MCF 10A (cell line): ENCODE results near the gene MGAT5. TPM values are rescaled to one million over a fixed set of nuclear protein-coding genes. Genes with fewer than 3 reads are reported as not detected.

Experiments
- BruUV-seq: library from RNA; stranded (reverse); fragments of 400-500 nt; replicated peaks from 2 replicates; lab custom pipeline; 2021; lab: Mats Ljungman, UMichigan
- CTCF ChIA-PET: fragments of 300-600 bp; sonication (Branson Sonifier 250); formaldehyde crosslinking; extraction: SDS; loops from one replicate; lab custom pipeline; 2021; ENCODE audit warnings: antibody characterized with exemption, inconsistent platforms; lab: Yijun Ruan, JAX
- POLR2A ChIA-PET: fragments of 300-600, 350-650 bp; sonication (Branson Sonifier 250); formaldehyde crosslinking; extraction: SDS; loops from one replicate; lab custom pipeline; 2020; ENCODE audit warnings: antibody characterized with exemption, inconsistent platforms; lab: Yijun Ruan, JAX
- DNase-seq: peaks from one replicate; pipeline ENCODE4 v3.0.0-alpha.2; 2018; ENCODE audit not compliant: unreplicated experiment
- H3K27ac Mint-ChIP-seq: one replicate; pipeline ENCODE4 v1.8.0; 2022; ENCODE audit warnings: mild to moderate bottlenecking, low read depth, mixed read lengths; ENCODE audit not compliant: unreplicated experiment
- H3K27me3 Mint-ChIP-seq: one replicate; pipeline ENCODE4 v1.8.0; 2022; ENCODE audit warnings: mixed read lengths; ENCODE audit not compliant: insufficient read depth, unreplicated experiment
- H3K36me3 Mint-ChIP-seq: one replicate; pipeline ENCODE4 v1.8.0; 2022; ENCODE audit warnings: mild to moderate bottlenecking, moderate library complexity, mixed read lengths; ENCODE audit not compliant: insufficient read depth, unreplicated experiment
- H3K4me1 Mint-ChIP-seq: one replicate; pipeline ENCODE4 v1.8.0; 2022; ENCODE audit warnings: mixed read lengths; ENCODE audit not compliant: insufficient read depth, unreplicated experiment
- H3K4me3 Mint-ChIP-seq: one replicate; pipeline ENCODE4 v1.8.0; 2022; ENCODE audit warnings: mild to moderate bottlenecking, moderate library complexity, mixed read lengths; ENCODE audit not compliant: unreplicated experiment
- H3K9me3 Mint-ChIP-seq: one replicate; pipeline ENCODE4 v1.8.0; 2022; ENCODE audit warnings: mixed read lengths; ENCODE audit not compliant: unreplicated experiment
- intact Hi-C: fragments of 100-400 bp; cut with micrococcal nuclease; formaldehyde crosslinking; loops from 2 replicates; pipeline ENCODE4 v1.14.1; 2022
- total RNA-seq: library from RNA; stranded (reverse); gene quantifications from 2 replicates; pipeline ENCODE4 v1.2.3, GENCODE V29; 2022
- TF ChIP-seq, protein P1 (sequence below): fragments of 200-600 bp; IDR thresholded peaks from one replicate; pipeline ENCODE4 v1.8.0; 2022; ENCODE audit warnings: antibody characterized with exemption, mild to moderate bottlenecking; ENCODE audit not compliant: unreplicated experiment

MGAT5 gene
- total RNA-seq, 1 experiment from 2014 or later = 22.2 TPM

DNA sequence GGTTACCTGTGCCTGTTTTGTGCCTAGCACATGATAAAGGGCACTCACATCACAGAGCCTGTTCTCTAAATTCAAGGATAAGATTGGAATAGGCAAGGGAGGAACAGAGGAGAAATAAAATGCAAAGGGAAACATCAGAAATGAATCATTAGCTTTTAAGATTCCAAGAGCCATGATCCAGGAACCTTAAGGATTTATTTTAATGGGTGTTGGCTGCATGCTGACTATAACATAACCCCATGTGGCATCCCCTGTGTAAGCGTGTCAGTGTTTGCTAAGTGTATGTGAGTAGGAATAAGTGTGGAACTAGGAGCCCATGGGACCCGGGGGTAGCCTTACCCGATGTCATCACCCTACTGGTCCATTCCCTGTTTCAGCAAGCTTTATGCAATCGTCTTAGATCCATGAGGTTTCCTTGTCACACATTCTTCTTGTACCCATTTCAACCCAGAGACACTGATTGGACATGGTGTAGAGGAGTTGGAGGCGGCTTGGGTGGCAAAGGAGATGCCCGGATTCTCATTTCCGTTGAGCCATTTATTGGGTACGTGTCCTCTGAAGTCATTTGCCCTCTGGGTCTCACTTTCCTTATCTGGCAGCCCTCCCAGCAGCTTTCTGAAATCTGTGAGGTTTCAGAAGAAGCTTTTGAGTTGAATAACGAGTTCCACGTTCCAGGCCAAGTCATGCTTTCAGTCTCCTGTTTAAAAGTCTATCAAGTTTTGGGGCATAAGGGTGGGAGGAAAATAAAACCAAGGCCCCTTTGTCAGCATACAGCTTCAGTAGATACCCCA is 117.0 kb downstream of the MGAT5 start:
- peaks cover 12% of the 10 kb centered on the region for H3K4me1 Mint-ChIP-seq
- POLR2A ChIA-PET = interaction anchor here (0.7 kb wide), 1 partner anchor 30 kb away, joined by 4 read pairs; no protein-coding TSS in a partner anchor
- no peak overlapping the region for H3K4me3 Mint-ChIP-seq
- H3K9me3 Mint-ChIP-seq = no peaks in the 10 kb centered on the region
- H3K27ac Mint-ChIP-seq = no peak overlapping the region
- H3K36me3 Mint-ChIP-seq = no peaks in the 10 kb centered on the region
- TF ChIP-seq, protein P1, sequence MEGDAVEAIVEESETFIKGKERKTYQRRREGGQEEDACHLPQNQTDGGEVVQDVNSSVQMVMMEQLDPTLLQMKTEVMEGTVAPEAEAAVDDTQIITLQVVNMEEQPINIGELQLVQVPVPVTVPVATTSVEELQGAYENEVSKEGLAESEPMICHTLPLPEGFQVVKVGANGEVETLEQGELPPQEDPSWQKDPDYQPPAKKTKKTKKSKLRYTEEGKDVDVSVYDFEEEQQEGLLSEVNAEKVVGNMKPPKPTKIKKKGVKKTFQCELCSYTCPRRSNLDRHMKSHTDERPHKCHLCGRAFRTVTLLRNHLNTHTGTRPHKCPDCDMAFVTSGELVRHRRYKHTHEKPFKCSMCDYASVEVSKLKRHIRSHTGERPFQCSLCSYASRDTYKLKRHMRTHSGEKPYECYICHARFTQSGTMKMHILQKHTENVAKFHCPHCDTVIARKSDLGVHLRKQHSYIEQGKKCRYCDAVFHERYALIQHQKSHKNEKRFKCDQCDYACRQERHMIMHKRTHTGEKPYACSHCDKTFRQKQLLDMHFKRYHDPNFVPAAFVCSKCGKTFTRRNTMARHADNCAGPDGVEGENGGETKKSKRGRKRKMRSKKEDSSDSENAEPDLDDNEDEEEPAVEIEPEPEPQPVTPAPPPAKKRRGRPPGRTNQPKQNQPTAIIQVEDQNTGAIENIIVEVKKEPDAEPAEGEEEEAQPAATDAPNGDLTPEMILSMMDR = no peak
- DNase-seq = no peak
- intact Hi-C loops = loop anchor here (5.0 kb wide), 1 partner anchor 484 kb away; no protein-coding TSS in a partner anchor
- no peaks in the 10 kb centered on the region for H3K27me3 Mint-ChIP-seq
- CTCF ChIA-PET = interaction anchor here (0.5 to 5.5 kb wide), 5 partner anchors 42 to 881 kb away, joined by 3 to 49 read pairs (median 4); no protein-coding TSS in a partner anchor
- BruUV-seq = no TSS peak

DNA sequence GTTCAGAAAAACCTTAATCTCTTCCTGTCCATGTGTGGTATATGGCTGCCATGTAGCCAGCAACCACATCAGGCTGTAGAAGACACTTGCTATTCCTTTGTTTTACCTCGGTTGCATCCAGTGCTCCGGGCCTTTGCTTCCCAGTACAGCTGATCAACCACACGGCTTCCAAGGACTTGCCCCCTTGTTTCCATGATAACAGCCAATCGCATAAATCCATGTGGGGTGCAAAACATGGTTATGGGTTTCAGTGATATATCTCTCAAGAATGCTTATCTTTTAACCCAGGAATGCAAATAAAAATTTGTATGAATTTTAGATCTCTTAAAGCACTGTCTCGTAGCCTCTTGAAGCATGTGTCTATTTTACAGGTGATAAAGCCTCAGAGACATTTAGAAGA is 118.3 kb downstream of the MGAT5 start:
- Mint-ChIP-seq H3K9me3 (no peaks in the 10 kb centered on the region), H3K4me3 (no peak overlapping the region), H3K36me3 (no peaks in the 10 kb centered on the region), H3K4me1 (peaks cover 18% of the 10 kb centered on the region), H3K27me3 (no peaks in the 10 kb centered on the region), H3K27ac (peak overlapping the region; percentile 37)
- TF ChIP-seq, protein P1 = no peak
- intact Hi-C loops = loop anchor here (5.0 kb wide), 1 partner anchor 485 kb away; no protein-coding TSS in a partner anchor
- CTCF ChIA-PET = interaction anchor here (0.7 to 5.5 kb wide), 4 partner anchors 26 to 537 kb away, joined by 3 to 49 read pairs (median 6); no protein-coding TSS in a partner anchor
- no peak for DNase-seq
- no TSS peak for BruUV-seq
- POLR2A ChIA-PET = interaction anchor here (0.7 kb wide), 1 partner anchor 555 kb away, joined by 3 read pairs; no protein-coding TSS in a partner anchor

DNA sequence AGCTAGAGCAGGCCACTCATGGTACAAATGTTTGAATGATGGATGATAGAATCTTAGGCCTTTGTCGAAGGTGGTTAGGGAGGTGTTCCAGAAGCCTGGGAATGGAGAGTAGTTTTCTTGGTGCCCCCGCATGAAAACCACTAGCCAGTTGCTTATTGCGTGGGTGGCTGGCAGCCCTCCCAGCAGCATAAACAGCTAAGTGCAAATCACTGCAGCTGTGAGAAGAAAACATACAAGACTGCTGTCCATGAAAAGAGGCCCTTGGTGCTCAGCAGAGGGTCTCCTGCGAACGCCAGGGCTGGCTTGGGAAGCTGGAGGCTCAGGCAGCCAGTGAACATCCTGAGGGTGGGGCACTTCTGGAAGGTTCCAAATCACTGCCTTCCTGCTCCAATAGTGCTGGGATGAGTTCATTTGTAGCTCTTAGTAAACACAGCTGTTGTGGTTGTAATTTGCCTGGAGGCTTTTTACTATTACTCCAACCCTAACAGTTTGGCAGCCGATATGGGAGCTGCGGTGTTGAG is 118.8 kb downstream of the MGAT5 start:
- Mint-ChIP-seq H3K4me1 (peaks cover 22% of the 10 kb centered on the region), H3K36me3 (no peaks in the 10 kb centered on the region), H3K9me3 (no peaks in the 10 kb centered on the region), H3K27ac (peak overlapping the region; percentile 37), H3K4me3 (no peak overlapping the region), H3K27me3 (no peaks in the 10 kb centered on the region)
- POLR2A ChIA-PET = interaction anchor here (0.7 kb wide), 1 partner anchor 554 kb away, joined by 3 read pairs; no protein-coding TSS in a partner anchor
- CTCF ChIA-PET = interaction anchor here (0.7 to 5.5 kb wide), 4 partner anchors 15 to 78 kb away, joined by 3 to 49 read pairs (median 9); no protein-coding TSS in a partner anchor
- TF ChIP-seq, protein P1 = no peak
- intact Hi-C loops = loop anchor here (5.0 kb wide), 1 partner anchor 485 kb away; no protein-coding TSS in a partner anchor
- peak; percentile 53 for DNase-seq
- no TSS peak for BruUV-seq
